NCI-H187 treated with DMSO at 0.1 percent for 48 hours (cell line): ENCODE measurements around the gene FOXN4.
"Not testable (repeated sequence)": the region's sequence is repeated elsewhere in the genome, so short reads cannot be mapped to it uniquely, and the experiment has no call there.

Experiments used
- DNase-seq: peaks from one replicate; lab custom pipeline; 2025; lab: John Stamatoyannopoulos, UW

FOXN4 gene, protein sequence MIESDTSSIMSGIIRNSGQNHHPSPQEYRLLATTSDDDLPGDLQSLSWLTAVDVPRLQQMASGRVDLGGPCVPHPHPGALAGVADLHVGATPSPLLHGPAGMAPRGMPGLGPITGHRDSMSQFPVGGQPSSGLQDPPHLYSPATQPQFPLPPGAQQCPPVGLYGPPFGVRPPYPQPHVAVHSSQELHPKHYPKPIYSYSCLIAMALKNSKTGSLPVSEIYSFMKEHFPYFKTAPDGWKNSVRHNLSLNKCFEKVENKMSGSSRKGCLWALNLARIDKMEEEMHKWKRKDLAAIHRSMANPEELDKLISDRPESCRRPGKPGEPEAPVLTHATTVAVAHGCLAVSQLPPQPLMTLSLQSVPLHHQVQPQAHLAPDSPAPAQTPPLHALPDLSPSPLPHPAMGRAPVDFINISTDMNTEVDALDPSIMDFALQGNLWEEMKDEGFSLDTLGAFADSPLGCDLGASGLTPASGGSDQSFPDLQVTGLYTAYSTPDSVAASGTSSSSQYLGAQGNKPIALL

DNA sequence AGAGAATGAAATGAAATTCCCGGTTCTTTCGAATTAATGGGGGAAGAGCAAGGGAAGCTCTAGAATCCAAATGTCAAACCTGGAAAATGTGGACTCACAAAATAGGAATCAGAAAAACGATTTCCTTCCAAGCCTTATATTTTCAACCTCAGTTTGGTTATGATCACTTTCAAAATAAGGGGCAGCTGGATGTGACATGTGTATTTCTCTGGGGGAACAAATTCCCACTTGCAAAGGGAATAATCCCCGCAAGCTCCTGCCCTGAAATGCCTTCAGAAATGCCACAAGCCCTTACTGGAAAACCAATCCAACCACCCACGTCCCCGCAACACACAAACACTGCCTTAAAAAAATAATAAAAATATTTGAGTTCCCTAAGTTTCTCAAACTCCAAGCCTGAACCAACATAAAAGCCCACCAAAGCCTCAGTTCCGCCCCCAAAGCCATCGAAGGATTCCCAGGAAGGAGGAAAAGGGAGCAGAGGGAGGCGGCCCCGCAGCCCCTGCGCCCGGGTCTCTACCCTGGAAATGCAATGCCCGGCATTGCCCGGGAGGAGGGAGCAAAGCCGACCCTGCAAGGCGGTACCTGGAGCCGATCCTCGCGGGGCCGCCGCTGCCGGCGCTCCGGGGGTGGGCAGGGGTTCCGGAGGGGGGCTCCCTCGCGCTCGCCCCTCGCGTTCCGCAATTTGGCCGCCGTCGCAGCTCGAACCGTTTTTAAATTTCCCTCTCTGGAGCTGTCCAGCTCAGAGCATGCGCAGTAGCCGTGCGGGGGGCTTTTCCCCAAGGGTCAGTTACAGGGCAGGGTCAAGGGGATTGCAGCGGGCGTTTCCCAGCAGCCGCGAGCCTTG lies at the start of gene FOXN4:
Gene FOXN4, minus strand, starts transcription at position 751 of the 847 bp plus-strand sequence. CDS start 963 bp downstream, outside the sequence.
- DNase-seq: no peak

DNA sequence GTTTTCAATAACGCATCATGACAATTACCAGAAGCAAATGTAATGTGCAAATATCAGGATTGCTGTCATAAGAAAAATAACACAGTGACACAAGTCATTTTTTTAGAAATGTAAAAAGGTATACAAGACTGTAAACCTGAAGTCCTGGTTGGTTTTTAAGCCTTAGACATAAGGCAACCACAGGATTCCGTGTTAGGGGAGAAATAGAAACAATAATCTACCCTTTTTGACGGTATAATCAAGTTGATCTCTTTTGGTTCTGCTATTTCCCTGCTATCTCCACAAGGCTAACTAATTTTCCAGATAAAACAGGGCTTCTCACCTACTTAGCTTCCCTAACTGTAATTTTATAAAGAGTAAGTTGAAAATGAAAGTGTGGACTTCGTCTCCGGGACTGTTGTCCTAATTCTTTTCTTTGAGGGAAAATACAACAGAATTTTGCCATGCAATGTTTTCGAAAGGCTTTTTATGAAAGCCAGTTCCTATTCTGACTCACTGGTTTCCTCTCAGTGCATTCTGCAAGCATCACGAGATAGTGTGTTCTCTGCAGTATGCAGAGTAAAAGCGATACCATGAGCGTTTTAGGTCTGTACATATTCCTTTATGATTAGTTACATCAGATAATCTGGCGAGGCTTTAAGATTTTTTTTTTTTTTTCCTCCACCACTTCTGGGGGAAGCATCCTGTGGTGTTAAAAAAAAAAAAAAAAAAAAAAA lies 49.2 kb upstream of the FOXN4 start:
- DNase-seq: no peak

DNA sequence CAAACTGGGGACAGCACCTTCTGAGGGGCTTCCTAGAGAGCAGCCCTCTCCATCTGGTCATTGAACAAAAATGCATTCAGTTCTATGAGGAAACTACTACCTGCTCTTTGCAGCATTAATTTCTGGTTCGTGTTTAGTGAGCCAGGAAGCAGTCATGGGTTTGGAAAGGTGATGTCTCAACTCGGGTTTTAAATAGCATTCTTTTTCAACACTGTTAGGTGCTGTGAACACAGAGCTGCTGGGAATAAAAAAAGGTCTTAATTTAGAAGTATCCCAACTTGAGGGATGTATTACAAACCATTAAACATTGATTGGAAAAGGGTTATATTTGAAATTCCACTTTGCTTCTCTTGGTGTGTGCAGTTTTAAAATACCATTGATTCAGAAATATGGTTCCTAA lies 47.9 kb upstream of the FOXN4 start:
- no peak for DNase-seq

DNA sequence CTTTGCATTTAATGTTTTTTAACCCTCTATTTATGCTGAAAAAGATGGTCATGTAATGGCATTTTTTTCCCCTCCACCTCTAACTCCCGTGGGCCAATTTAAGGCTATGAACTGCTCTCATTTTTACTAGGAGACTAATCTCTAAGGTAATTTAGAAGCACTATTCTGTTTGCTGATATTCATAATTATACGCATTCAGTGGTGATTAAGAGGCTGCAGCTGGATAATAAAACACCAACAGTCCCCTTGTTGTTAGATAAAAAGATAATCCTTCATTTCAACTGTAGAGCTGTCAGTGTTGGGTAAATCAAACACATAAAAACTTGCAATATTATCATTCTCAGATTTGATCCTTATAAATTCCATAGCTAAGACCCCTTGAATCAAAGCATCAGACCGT lies 47.5 kb upstream of the FOXN4 start:
- no peak for DNase-seq

GRCh38 chr12:109352184-109352583 lies 43.1 kb upstream of the FOXN4 start:
- no peak for DNase-seq

GRCh38 chr12:109347589-109347988 lies 38.5 kb upstream of the FOXN4 start, which contains the start of gene MYO1H:
Gene MYO1H (plus strand): TSS chr12:109347900. CDS start chr12:109347961, 61 bp downstream.
- no peak for DNase-seq

- no peak for DNase-seq
These were observed 37.8 kb upstream of the FOXN4 start for GRCh38 chr12:109346920-109347319.

DNA sequence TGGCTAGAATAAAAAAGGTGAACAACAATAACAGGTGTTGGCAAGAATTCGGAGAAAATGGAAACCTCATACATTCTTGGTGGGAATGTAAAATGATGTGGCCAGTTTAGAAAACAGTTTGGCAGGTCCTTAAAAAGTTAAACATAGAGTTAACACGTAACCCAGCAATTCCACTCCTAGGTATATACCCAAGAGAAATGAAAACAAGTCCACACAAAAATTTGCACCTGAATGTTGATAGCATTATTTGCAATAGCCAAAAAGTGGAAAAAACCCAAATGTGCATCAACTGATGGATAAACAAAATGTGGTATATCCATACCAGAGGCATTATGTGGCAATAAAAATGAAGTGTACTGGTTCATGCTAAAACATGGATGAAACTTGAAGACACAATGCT lies 36.3 kb upstream of the FOXN4 start:
- no peak for DNase-seq

- DNase-seq: no peak
These were observed 34.6 kb upstream of the FOXN4 start for GRCh38 chr12:109343677-109344076.

GRCh38 chr12:109336593-109336992 lies 27.5 kb upstream of the FOXN4 start:
- no peak for DNase-seq

GRCh38 chr12:109334887-109335286 lies 25.8 kb upstream of the FOXN4 start:
- DNase-seq: no peak

GRCh38 chr12:109331301-109331952 lies 22.3 kb upstream of the FOXN4 start:
- DNase-seq: no peak

DNA sequence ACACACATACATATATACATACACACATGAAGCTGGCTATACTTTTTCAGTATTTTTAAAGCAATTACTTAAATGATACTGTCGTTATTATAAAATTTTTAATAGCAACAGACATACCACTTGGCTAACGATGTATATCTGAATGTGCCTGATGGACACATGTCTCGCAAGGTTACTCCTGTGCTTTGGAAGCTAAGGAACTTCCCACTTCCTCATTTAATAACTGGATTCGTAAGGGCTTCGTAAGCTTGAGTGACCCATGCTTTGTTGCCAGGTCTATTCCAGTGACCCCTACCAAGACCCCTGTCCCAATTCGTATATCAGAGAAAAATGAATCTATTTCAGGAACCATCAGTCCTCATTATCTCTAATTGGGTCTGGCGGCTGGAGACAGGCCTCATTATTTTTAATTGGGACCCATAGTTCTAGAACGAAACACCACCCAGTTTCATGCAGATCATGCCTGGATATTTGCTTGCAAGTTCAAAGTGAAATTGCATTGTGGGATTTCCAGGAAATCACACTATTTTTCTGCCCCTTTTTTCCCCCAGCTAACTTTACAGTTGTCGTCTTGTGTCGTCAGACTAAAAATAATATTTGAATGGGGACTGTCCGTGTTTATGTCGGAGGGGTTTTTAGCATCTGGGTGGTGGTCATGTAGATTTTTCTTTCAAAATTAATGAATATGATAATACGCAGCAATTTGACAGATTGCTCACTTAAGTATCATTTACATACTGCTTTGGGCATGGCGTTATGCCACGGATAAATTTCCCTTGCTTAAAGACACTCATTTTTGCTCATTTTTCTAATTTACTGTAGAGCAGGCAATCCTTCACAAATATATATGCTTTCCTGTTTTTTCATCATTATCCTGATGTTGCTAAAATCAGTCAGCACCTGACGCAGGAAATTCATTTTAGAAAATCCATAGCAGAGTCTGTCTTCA lies 21.5 kb upstream of the FOXN4 start:
- no peak for DNase-seq

GRCh38 chr12:109329686-109330085 lies 20.6 kb upstream of the FOXN4 start:
- no peak for DNase-seq

- DNase-seq: no peak
These were observed 19.9 kb upstream of the FOXN4 start for GRCh38 chr12:109329003-109329402.

- DNase-seq: not testable (repeated sequence)
These were observed 12.2 kb upstream of the FOXN4 start for GRCh38 chr12:109321294-109321693.

- peak; percentile 69 for DNase-seq
These were observed 1.4 kb upstream of the FOXN4 start for GRCh38 chr12:109310247-109311125.

DNA sequence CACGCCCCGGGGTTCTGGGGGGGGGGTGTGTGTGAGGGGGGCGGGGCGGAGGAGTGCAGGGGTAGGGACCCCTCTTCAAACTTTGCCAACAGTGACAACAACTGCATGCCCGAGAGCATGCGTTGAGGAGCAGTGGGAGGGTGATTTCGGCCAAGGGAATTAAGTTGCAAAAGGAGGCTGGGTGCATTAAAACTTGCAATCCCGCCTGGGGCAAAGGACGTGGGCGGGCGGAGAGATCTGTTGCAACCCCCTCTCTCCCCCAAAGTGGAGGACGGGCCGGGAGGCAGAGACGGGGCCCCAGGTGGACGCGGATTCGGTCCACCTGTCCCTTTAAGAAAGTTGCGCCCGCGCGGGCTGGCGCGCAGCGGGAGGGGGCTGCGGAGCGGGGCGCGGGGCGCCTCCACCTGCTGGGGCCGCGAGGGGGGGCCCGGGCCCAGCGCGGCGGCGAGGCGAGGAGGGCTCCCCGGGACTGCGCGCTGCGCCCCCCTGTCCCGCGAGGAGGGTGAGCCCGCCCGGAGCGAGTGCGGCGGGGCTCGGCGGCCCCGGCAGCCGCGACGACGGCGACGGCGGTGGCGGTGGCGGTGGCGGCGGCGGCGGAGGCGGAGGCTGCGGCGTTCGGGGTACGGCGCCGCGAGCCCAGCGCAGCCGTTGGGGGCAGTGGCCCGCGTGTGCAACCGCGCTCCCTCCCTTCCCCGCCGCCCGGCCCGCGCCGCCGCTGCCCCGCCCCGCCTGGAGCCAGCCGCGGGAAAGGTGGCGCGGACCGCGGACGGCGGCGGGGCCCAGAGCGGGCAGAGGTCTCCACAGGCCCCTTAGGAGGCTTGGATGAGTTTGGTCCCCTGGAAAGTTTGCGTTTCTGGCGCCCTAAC lies 530 bp upstream of the FOXN4 start:
- no peak for DNase-seq
